K562 (cell line): ENCODE measurements around the gene FCRL4. TPM values are rescaled to one million over a fixed set of nuclear protein-coding genes. Genes with fewer than 3 reads are reported as not detected.
"Not testable (repeated sequence)": the region's sequence is repeated elsewhere in the genome, so short reads cannot be mapped to it uniquely, and the experiment has no call there.

Experiments used
- ATAC-seq: fragments of 200-7000 bp; cut with Tn5 transposase; 3 replicates; pipeline ENCODE4 v1.9.1; 2020; ENCODE audit warnings: moderate library complexity
- BruUV-seq: library from RNA; stranded (reverse); fragments of 400-500 nt; replicated peaks from 2 replicates; lab custom pipeline; 2021; lab: Mats Ljungman, UMichigan
- CTCF ChIA-PET: fragments of 300-600 bp; formaldehyde crosslinking; extraction: SDS; loops from one replicate; lab custom pipeline; 2021; ENCODE audit warnings: low intra/inter-chr PET ratio; lab: Yijun Ruan, JAX
- POLR2A ChIA-PET: fragments of 300-600, 350-650 bp; sonication (Branson Sonifier 250); formaldehyde crosslinking; extraction: SDS; loops from one replicate; lab custom pipeline; 2021; ENCODE audit warnings: antibody characterized with exemption, inconsistent platforms; lab: Yijun Ruan, JAX
- DNase-seq, 4 experiments: peaks; one replicate each; pipeline versions ENCODE4 v3.0.0 to v3.0.0-alpha.2; 2011 to 2018; ENCODE audit warnings: low spot score in 3 of 4, mixed read lengths in 3 of 4; ENCODE audit errors: extremely low read depth in 1 of 4
- FAIRE-seq: peaks from 2 replicates; lab custom pipeline; 2011; peaks lifted over from hg19 to GRCh38; lab: Jason Lieb, UNC
- H2AFZ ChIP-seq: 2 replicates; pipeline ENCODE4 v1.6.0; 2011; ENCODE audit warnings: low read depth, low read length, control low read depth, inconsistent platforms
- H3K27ac ChIP-seq: fragments of 200-600 bp; 3 replicates; pipeline ENCODE4 v1.8.0; 2011; ENCODE audit warnings: low read depth, mild to moderate bottlenecking, control low read depth, inconsistent platforms, low read length, moderate library complexity, mixed read lengths; ENCODE audit errors: extremely low read depth
- H3K27me3 ChIP-seq, 2 experiments: fragments of 300-600 bp in 1 of 2; 2 replicates in 1 of 2; 3 replicates in 1 of 2; pipeline versions ENCODE4 v1.6.0 to v1.8.0; 2011; ENCODE audit warnings: inconsistent platforms in 2 of 2, low read length in 2 of 2, mild to moderate bottlenecking in 1 of 2, mixed read lengths in 1 of 2, moderate library complexity in 1 of 2; ENCODE audit not compliant: control insufficient read depth in 2 of 2, insufficient read depth in 2 of 2
- H3K36me3 ChIP-seq: fragments of 300-600 bp; 3 replicates; pipeline ENCODE4 v1.8.0; 2011; ENCODE audit warnings: mild to moderate bottlenecking, low read length, inconsistent platforms; ENCODE audit not compliant: control insufficient read depth, insufficient read depth
- H3K4me1 ChIP-seq, 2 experiments: fragments of 200-600 bp in 1 of 2; replicated peaks in 1 of 2; 2 replicates in 1 of 2; 3 replicates in 1 of 2; pipeline versions ENCODE4 v1.5.1 to v1.8.0; 2011; ENCODE audit warnings: inconsistent platforms in 2 of 2, low read length in 2 of 2, mild to moderate bottlenecking in 1 of 2, mixed read lengths in 1 of 2, moderate library complexity in 1 of 2; ENCODE audit not compliant: control insufficient read depth in 2 of 2, insufficient read depth in 2 of 2
- H3K4me2 ChIP-seq: 2 replicates; pipeline ENCODE4 v1.6.1; 2011; ENCODE audit warnings: low read length, control low read depth, inconsistent platforms, mixed read lengths; ENCODE audit not compliant: insufficient read depth
- H3K4me3 ChIP-seq: fragments of 200-600 bp; sonication (generic), shearing (Covaris generic); 2 replicates; pipeline ENCODE4 v1.5.1; 2016; ENCODE audit warnings: control low read depth, inconsistent platforms
- H3K79me2 ChIP-seq: fragments of 200-600 bp; 3 replicates; pipeline ENCODE4 v1.8.0; 2011; ENCODE audit warnings: low read length, inconsistent platforms; ENCODE audit not compliant: control insufficient read depth, insufficient read depth
- H3K9ac ChIP-seq, 2 experiments: 2 replicates each; pipeline versions ENCODE4 v1.6.0 to v1.6.1; 2011; ENCODE audit warnings: low read depth in 2 of 2, low read length in 2 of 2, control low read depth in 1 of 2, inconsistent platforms in 1 of 2, mild to moderate bottlenecking in 1 of 2, mixed read lengths in 1 of 2; ENCODE audit not compliant: insufficient read depth in 1 of 2
- H3K9me1 ChIP-seq: one replicate; pipeline ENCODE4 v1.6.0; 2011; ENCODE audit warnings: inconsistent platforms, mild to moderate bottlenecking, low read length, moderate library complexity; ENCODE audit not compliant: control insufficient read depth, insufficient read depth
- H3K9me3 ChIP-seq: replicated peaks from 2 replicates; pipeline ENCODE4 v1.5.1; 2011; ENCODE audit warnings: low read depth, low read length, inconsistent platforms; ENCODE audit not compliant: control insufficient read depth, insufficient read depth
- H4K20me1 ChIP-seq: replicated peaks from 2 replicates; pipeline ENCODE4 v1.6.1; 2011; ENCODE audit warnings: low read length, inconsistent platforms, mixed read lengths; ENCODE audit not compliant: control insufficient read depth, insufficient read depth
- SPI1 ChIP-seq: IDR thresholded peaks from 2 replicates; pipeline ENCODE4 v1.6.1; 2011; ENCODE audit warnings: low read depth, low read length, control low read depth, borderline replicate concordance
- WGBS: fragments of 100-300 bp; shearing (Covaris generic); methylation state at CpG from one replicate; pipeline ENCODE4 v1.1.6; 2016; ENCODE audit warnings: low coverage, mixed read lengths; ENCODE audit not compliant: insufficient coverage; ENCODE audit errors: missing lambda C conversion rate; 5-methylcytosine and 5-hydroxymethylcytosine counted together
- in situ Hi-C: fragments of 300-500 bp; cut with MboI; formaldehyde crosslinking; loops from 4 replicates; pipeline ENCODE4 v1.15.0; 2018; ENCODE audit warnings: inconsistent platforms, mixed read lengths
- intact Hi-C: fragments of 100-400 bp; cut with micrococcal nuclease; formaldehyde crosslinking; loops from 2 replicates; pipeline ENCODE4 v1.14.2; 2022
- polyA plus RNA-seq, 8 experiments: library from polyadenylated mRNA; depleted of rRNA in 4 of 8; stranded (reverse) in 5 of 8; unstranded in 3 of 8; fragments of >200 nt; fragmentation: Nextera tagmentation in 2 of 8; fragmentation: Illumina TruSeq in 1 of 8; extraction: Ambion mirVana in 2 of 8; extraction: Trizol in 1 of 8; gene quantifications; 2 replicates each; pipeline versions ENCODE4 v1.2.1 to v1.2.3, GENCODE V29; 2011 to 2014; ENCODE audit warnings: inconsistent platforms in 1 of 8, missing spikeins in 1 of 8
- total RNA-seq, 7 experiments: library from RNA; depleted of rRNA in 6 of 7; stranded (reverse); fragments of >200 nt in 6 of 7; fragmentation: Illumina TruSeq in 2 of 7; extraction: Trizol in 2 of 7; gene quantifications; 2 replicates each; pipeline versions ENCODE4 v1.2.1 to v1.2.3, GENCODE V29; 2011 to 2021; ENCODE audit warnings: low replicate concordance in 1 of 7
- TF ChIP-seq, protein P1 (sequence below): fragments of 250-450 bp; sonication (Bioruptor Pico); IDR thresholded peaks from 2 replicates; pipeline ENCODE4 v1.8.0; 2022; ENCODE audit warnings: moderate library complexity, mild to moderate bottlenecking, inconsistent platforms

FCRL4 gene
- total and polyA plus RNA-seq, 9 of the 15 experiments (the other 6 are each of a cell fraction or from before 2014, with no cell fraction given), result not detected

DNA sequence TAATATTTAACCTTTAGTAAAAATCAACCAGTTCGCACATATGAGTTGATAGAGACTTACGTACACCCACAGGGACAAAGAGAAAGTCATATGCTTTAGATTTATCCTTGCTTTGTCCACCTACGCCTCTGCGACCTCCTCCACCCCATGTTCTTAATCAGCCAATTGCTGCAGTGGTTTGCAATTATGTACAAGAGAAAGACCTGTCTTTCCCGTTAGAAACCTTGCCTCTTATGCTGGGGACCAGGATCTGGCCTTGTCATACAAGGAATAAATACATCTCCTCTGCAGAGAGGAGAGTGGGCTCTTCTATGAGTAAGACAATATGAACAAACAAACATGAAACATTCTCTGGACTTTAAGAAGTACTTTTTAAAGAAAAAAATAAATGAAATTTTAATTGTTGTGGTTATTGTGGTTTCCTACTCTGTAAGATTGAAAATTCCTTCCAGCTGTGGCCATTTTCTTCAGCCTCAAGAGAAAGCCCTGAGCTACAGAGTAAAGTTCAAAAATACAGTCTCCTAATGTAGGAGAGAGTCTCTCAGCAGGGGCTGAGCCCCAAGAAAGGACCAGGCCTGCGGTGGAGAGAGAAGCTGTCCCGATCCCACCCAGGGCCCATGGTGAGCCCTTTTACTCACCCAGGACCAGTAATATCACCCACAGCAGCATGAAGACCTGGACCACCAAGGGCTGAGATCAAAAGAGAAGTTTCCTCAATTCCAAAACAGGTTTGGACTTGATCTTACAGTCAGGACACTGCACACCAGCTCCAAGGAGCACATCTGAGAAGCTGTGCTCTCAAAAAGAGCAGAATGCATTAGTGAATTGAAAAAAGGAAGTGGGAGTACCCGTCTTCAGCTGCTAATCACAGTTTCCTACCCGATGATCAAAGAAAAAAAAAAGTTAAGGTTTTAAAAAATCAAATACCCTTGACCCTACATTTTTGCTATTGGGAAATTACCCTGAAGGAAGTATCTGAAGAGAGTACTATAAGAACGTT, 45.9 kb downstream of the FCRL4 start, which contains the start of gene FCRL5:
Gene FCRL5, minus strand, starts transcription at position 822 of the 1,000 bp plus-strand sequence. Its CDS starts 153 bp downstream, at position 669.
- no peak within 1 kb of the TSS for H3K27ac ChIP-seq
- FAIRE-seq (no peak), DNase-seq (no peak), ATAC-seq (no peak)
- WGBS, result 0% methylated on average over 10 of the region's 10 CpGs
- H3K9ac ChIP-seq, result no peak within 1 kb of the TSS
- H3K4me1 ChIP-seq, result no peaks in the 10 kb centered on the region
- H3K4me2 ChIP-seq, result no peak within 1 kb of the TSS
- no peak within 1 kb of the TSS for H3K4me3 ChIP-seq
- no peaks in the 10 kb centered on the region for H3K79me2 ChIP-seq
- POLR2A ChIA-PET, result interaction anchor here (0.6 kb wide), 1 partner anchor 243 kb away, joined by 3 read pairs; no protein-coding TSS in a partner anchor
- intact Hi-C loops (no loop called here), in situ Hi-C loops (no loop called here)
- BruUV-seq, result no TSS peak
- no peaks in the 10 kb centered on the region for H4K20me1 ChIP-seq
- no peaks in the 10 kb centered on the region for H3K36me3 ChIP-seq
- no peaks in the 10 kb centered on the region for H3K9me1 ChIP-seq
- CTCF ChIA-PET, result no interaction called here
- no peaks in the 10 kb centered on the region; a peak in 1 of 5 replicates for H3K27me3 ChIP-seq
- no peak within 1 kb of the TSS for H2AFZ ChIP-seq
- H3K9me3 ChIP-seq, result no peaks in the 10 kb centered on the region
- TF ChIP-seq, protein P1, sequence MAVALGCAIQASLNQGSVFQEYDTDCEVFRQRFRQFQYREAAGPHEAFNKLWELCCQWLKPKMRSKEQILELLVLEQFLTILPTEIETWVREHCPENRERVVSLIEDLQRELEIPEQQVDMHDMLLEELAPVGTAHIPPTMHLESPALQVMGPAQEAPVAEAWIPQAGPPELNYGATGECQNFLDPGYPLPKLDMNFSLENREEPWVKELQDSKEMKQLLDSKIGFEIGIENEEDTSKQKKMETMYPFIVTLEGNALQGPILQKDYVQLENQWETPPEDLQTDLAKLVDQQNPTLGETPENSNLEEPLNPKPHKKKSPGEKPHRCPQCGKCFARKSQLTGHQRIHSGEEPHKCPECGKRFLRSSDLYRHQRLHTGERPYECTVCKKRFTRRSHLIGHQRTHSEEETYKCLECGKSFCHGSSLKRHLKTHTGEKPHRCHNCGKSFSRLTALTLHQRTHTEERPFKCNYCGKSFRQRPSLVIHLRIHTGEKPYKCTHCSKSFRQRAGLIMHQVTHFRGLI (CRISPR knock-in tag), result no peak
- TF ChIP-seq SPI1, result 0 out of 2 replicates have a peak, but pooled peaks have one; percentile 16
- TF ChIP-seq, all 486 proteins: peak for 1

DNA sequence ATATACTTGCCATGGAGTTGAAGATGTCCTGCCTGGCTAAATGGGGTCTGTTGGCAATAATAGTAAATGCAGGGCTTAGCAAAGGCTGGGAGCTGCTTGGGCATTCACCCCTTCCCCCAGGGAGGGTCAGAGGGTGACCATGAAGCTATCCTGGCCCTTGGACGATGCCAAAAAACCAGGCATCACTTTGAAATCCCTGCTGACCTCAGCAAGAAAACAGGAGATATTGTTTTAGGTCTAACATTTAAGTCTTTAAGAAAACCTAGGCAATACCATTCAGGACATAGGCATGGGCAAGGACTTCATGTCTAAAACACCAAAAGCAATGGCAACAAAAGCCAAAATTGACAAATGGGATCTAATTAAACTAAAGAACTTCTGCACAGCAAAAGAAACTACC, 49.8 kb downstream of the FCRL4 start:
- BruUV-seq, H3K9ac ChIP-seq, H3K27me3 ChIP-seq, ATAC-seq, H3K4me1 ChIP-seq, FAIRE-seq, H3K9me1 ChIP-seq, H2AFZ ChIP-seq, CTCF ChIA-PET, H4K20me1 ChIP-seq, intact Hi-C loops, POLR2A ChIA-PET, in situ Hi-C loops, H3K4me3 ChIP-seq, H3K79me2 ChIP-seq, H3K9me3 ChIP-seq, DNase-seq, H3K4me2 ChIP-seq, H3K36me3 ChIP-seq, H3K27ac ChIP-seq: not testable (repeated sequence)
- 0% methylated on average over 1 of the region's 1 CpG for WGBS
